GM21717 (cell line): ENCODE measurements around the gene AHDC1.

Experiments
- ATAC-seq: cut with Tn5 transposase; IDR thresholded peaks from one replicate; pipeline ENCODE4 v1.9.1; 2021; ENCODE audit warnings: mild to moderate bottlenecking, moderate library complexity; ENCODE audit not compliant: unreplicated experiment

The AHDC1 gene

GRCh38 chr1:27499142-27499541 lies 104.8 kb downstream of the AHDC1 start:
- ATAC-seq, result no peak

GRCh38 chr1:27496604-27497155 lies 107.3 kb downstream of the AHDC1 start:
- ATAC-seq, result no peak

GRCh38 chr1:27492796-27493195 lies 111.1 kb downstream of the AHDC1 start:
- no peak for ATAC-seq

- no peak for ATAC-seq
Observed at GRCh38 chr1:27491748-27492700, 111.9 kb downstream of the AHDC1 start.

- peak; percentile 81 for ATAC-seq
Observed at GRCh38 chr1:27489973-27490741, 113.8 kb downstream of the AHDC1 start, which contains the start of gene WASF2. TSS of gene WASF2 (minus strand) at chr1:27490167. CDS start at chr1:27428890, 61,277 bp downstream.

GRCh38 chr1:27489501-27489972 lies 114.4 kb downstream of the AHDC1 start:
- peak; percentile 23 for ATAC-seq

- no peak for ATAC-seq
Observed at GRCh38 chr1:27487966-27488884, 115.7 kb downstream of the AHDC1 start.

GRCh38 chr1:27485363-27485762 lies 118.6 kb downstream of the AHDC1 start:
- no peak for ATAC-seq
